ENCODE results near the gene LAMA3. TPM values are rescaled to one million over a fixed set of nuclear protein-coding genes. Genes with fewer than 3 reads are reported as not detected.

LAMA3 gene
- total and polyA plus RNA-seq, 2 donors from 2014 or later, result 4.4 to 66.0 TPM

- no peak overlapping the region for H3K27ac ChIP-seq (ENCODE audit: low read depth in 2 of 2, low read length in 2 of 2)
These were observed 32.6 kb downstream of the LAMA3 start for GRCh38 chr18:23721696-23722480.

GRCh38 chr18:23722646-23723045, 33.4 kb downstream of the LAMA3 start:
- FAIRE-seq (no peak), DNase-seq (no peak)
- Histone ChIP-seq H3K4me3 (ENCODE audit: low read length in 3 of 3) (no peak overlapping the region), H3K36me3 (ENCODE audit: control insufficient read depth in 2 of 3, insufficient read depth in 3 of 3, low read length in 3 of 3) (no peaks in the 10 kb centered on the region), H3K4me1 (ENCODE audit: control insufficient read depth in 2 of 3, insufficient read depth in 2 of 3, low read depth in 1 of 3, low read length in 3 of 3) (no peaks in the 10 kb centered on the region), H3K27me3 (ENCODE audit: control insufficient read depth, insufficient read depth, low read length) (no peaks in the 10 kb centered on the region), H3K9me3 (ENCODE audit: control insufficient read depth in 2 of 3, insufficient read depth in 1 of 3, low read length in 3 of 3) (no peaks in the 10 kb centered on the region), H3K27ac (ENCODE audit: low read depth in 2 of 2, low read length in 2 of 2) (no peak overlapping the region), H3K9ac (ENCODE audit: low read length in 3 of 3) (no peak overlapping the region)
- TF ChIP-seq CTCF (IDR thresholded peaks at IDR 0.05; ENCODE audit: borderline replicate concordance, extremely low read depth, insufficient read depth), result no peak
- intact Hi-C loops (cut with DNase I), result no loop called here

More at GRCh38 chr18:23721696-23722480, 32.6 kb downstream of the LAMA3 start:
- Histone ChIP-seq H3K4me1 (ENCODE audit: control insufficient read depth in 2 of 3, insufficient read depth in 2 of 3, low read depth in 1 of 3, low read length in 3 of 3) (no peaks in the 10 kb centered on the region), H3K9ac (ENCODE audit: low read length in 3 of 3) (no peak overlapping the region), H3K4me3 (ENCODE audit: low read length in 3 of 3) (no peak overlapping the region), H3K9me3 (ENCODE audit: control insufficient read depth in 2 of 3, insufficient read depth in 1 of 3, low read length in 3 of 3) (no peaks in the 10 kb centered on the region), H3K36me3 (ENCODE audit: control insufficient read depth in 2 of 3, insufficient read depth in 3 of 3, low read length in 3 of 3) (no peaks in the 10 kb centered on the region), H3K27me3 (ENCODE audit: control insufficient read depth, insufficient read depth, low read length) (no peaks in the 10 kb centered on the region)
- FAIRE-seq, result no peak
- intact Hi-C loops (cut with DNase I), result no loop called here
- no peak for TF ChIP-seq CTCF (IDR thresholded peaks at IDR 0.05; ENCODE audit: borderline replicate concordance, extremely low read depth, insufficient read depth)
- DNase-seq, result no peak

GRCh38 chr18:23723121-23723520, 33.9 kb downstream of the LAMA3 start:
- Histone ChIP-seq H3K27me3 (ENCODE audit: control insufficient read depth, insufficient read depth, low read length) (no peaks in the 10 kb centered on the region), H3K4me3 (ENCODE audit: low read length in 3 of 3) (no peak overlapping the region), H3K9ac (ENCODE audit: low read length in 3 of 3) (no peak overlapping the region), H3K9me3 (ENCODE audit: control insufficient read depth in 2 of 3, insufficient read depth in 1 of 3, low read length in 3 of 3) (no peaks in the 10 kb centered on the region), H3K4me1 (ENCODE audit: control insufficient read depth in 2 of 3, insufficient read depth in 2 of 3, low read depth in 1 of 3, low read length in 3 of 3) (no peaks in the 10 kb centered on the region), H3K36me3 (ENCODE audit: control insufficient read depth in 2 of 3, insufficient read depth in 3 of 3, low read length in 3 of 3) (no peaks in the 10 kb centered on the region), H3K27ac (ENCODE audit: low read depth in 2 of 2, low read length in 2 of 2) (no peak overlapping the region)
- intact Hi-C loops (cut with DNase I), result no loop called here
- FAIRE-seq, result no peak
- no peak for DNase-seq
- no peak for TF ChIP-seq CTCF (IDR thresholded peaks at IDR 0.05; ENCODE audit: borderline replicate concordance, extremely low read depth, insufficient read depth)
